Tibial nerve (tissue), 4 donors: ENCODE measurements around the gene RHBDL1. TPM values are rescaled to one million over a fixed set of nuclear protein-coding genes. Genes with fewer than 3 reads are reported as not detected.

Experiments
- DNase-seq, 2 donors: peaks; one replicate each; pipeline ENCODE4 v3.0.0-alpha.2; 2019; ENCODE audit warnings: low spot score in 2 of 2
- H3K27ac ChIP-seq, 4 donors: fragments of 200-600 bp; sonication (generic) in 3 of 4; one replicate each; pipeline ENCODE4 v1.5.1; 2017 to 2019; ENCODE audit warnings: mild to moderate bottlenecking in 1 of 4
- H3K27me3 ChIP-seq, 2 donors: fragments of 200-600 bp; sonication (generic) in 1 of 2; one replicate each; pipeline versions ENCODE4 v1.5.1 to v1.6.0; 2017 to 2019
- H3K36me3 ChIP-seq, 3 donors: fragments of 200-600 bp; sonication (generic); one replicate each; pipeline ENCODE4 v1.5.1; 2018 to 2019
- H3K4me1 ChIP-seq, 4 donors: fragments of 200-600 bp; sonication (generic) in 3 of 4; one replicate each; pipeline ENCODE4 v1.5.1; 2017 to 2019
- H3K4me3 ChIP-seq, 4 donors: fragments of 200-600 bp; sonication (generic) in 3 of 4; one replicate each; pipeline ENCODE4 v1.5.1; 2017 to 2019; ENCODE audit warnings: mild to moderate bottlenecking in 1 of 4, moderate library complexity in 1 of 4
- H3K9me3 ChIP-seq, 4 donors: fragments of 200-600 bp; sonication (generic) in 3 of 4; one replicate each; pipeline ENCODE4 v1.5.1; 2017 to 2019
- EP300 ChIP-seq, 2 donors: sonication (generic); formaldehyde crosslinking; IDR thresholded peaks; one replicate each; pipeline ENCODE4 v1.6.1; 2017; ENCODE audit warnings: antibody characterized with exemption in 2 of 2, mild to moderate bottlenecking in 1 of 2
- POLR2A ChIP-seq, 2 donors: fragments of 450-650 bp; IDR thresholded peaks; one replicate each; pipeline ENCODE4 v1.6.1; 2017; ENCODE audit warnings: antibody characterized with exemption in 2 of 2, mild to moderate bottlenecking in 2 of 2, moderate library complexity in 2 of 2
- WGBS, 2 donors: methylation state at CpG; one replicate each; pipeline ENCODE4 v1.1.5; 2018; 5-methylcytosine and 5-hydroxymethylcytosine counted together
- total RNA-seq, 4 donors: library from RNA; depleted of rRNA; stranded (reverse); fragments of >200 nt; gene quantifications; one replicate each; pipeline ENCODE4 v1.1.0, GENCODE V29; 2016
- TF ChIP-seq, protein P1 (sequence below), 5 experiments: fragments of 200-600 bp in 3 of 5; fragments of 450-650 bp in 2 of 5; sonication (generic) in 3 of 5; IDR thresholded peaks; one replicate each; pipeline ENCODE4 v1.5.1; 2016 to 2019; ENCODE audit warnings: antibody characterized with exemption in 5 of 5, mild to moderate bottlenecking in 3 of 5, moderate library complexity in 2 of 5

Gene RHBDL1
- total RNA-seq, 4 donors from 2014 or later = 0.90 to 3.5 (median 1.9) TPM

DNA sequence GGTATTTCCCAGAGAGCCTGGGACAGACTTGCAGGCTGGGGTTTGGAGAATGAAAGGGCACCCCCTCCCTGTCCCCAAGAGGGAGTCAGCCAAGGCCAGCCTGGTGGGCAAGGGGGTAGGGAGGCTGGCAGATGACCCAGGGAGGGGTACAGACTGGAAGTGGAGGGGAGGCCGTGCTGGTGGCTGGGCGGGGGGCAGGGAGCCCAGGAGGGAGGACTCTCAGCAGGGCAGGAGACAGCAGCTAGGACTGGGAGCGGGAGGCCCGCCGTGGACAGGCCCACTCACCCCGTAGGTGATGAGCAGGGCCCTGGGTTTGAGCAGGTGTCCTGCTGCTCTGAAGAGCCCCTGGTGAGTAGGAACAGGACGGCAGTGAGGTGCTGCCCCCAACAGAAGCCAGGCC is 40.5 kb upstream of the RHBDL1 start:
- Histone ChIP-seq H3K9me3 (no peaks in the 10 kb centered on the region), H3K4me1 (peaks cover 0 to 48% (median 33%) of the 10 kb centered on the region in 4 donors), H3K36me3 (peaks cover 0 to 28% (median 4%) of the 10 kb centered on the region in 3 donors), H3K27me3 (no peaks in the 10 kb centered on the region), H3K27ac (peak overlapping the region in 2 of 4 donors; percentile 92 to 100), H3K4me3 (peak overlapping the region in 3 of 4 donors; percentile 90 to 94 (median 91))
- TF ChIP-seq, protein P1, sequence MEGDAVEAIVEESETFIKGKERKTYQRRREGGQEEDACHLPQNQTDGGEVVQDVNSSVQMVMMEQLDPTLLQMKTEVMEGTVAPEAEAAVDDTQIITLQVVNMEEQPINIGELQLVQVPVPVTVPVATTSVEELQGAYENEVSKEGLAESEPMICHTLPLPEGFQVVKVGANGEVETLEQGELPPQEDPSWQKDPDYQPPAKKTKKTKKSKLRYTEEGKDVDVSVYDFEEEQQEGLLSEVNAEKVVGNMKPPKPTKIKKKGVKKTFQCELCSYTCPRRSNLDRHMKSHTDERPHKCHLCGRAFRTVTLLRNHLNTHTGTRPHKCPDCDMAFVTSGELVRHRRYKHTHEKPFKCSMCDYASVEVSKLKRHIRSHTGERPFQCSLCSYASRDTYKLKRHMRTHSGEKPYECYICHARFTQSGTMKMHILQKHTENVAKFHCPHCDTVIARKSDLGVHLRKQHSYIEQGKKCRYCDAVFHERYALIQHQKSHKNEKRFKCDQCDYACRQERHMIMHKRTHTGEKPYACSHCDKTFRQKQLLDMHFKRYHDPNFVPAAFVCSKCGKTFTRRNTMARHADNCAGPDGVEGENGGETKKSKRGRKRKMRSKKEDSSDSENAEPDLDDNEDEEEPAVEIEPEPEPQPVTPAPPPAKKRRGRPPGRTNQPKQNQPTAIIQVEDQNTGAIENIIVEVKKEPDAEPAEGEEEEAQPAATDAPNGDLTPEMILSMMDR (IDR thresholded peaks at IDR 0.05) = no peak
- TF ChIP-seq EP300 (IDR thresholded peaks at IDR 0.05) (no peak), POLR2A (IDR thresholded peaks at IDR 0.05) (no peak)
- no peak for DNase-seq
- 81 to 92% methylated on average over 6 to 7 of the region's 7 CpGs for WGBS, 2 donors

- 2 to 22% methylated on average over 9 to 21 of the region's 55 CpGs for WGBS, 2 donors
- Histone ChIP-seq H3K27ac (peak overlapping the region; percentile 92 to 100 (median 96)), H3K36me3 (peaks cover 0 to 28% (median 4%) of the 10 kb centered on the region in 3 donors), H3K4me1 (peaks cover 0 to 41% (median 26%) of the 10 kb centered on the region in 4 donors), H3K4me3 (peak overlapping the region; percentile 63 to 94 (median 90)), H3K27me3 (no peaks in the 10 kb centered on the region), H3K9me3 (no peaks in the 10 kb centered on the region)
- TF ChIP-seq, protein P1 (IDR thresholded peaks at IDR 0.05) = no peak
- TF ChIP-seq POLR2A (IDR thresholded peaks at IDR 0.05) = no peak
- no peak for TF ChIP-seq EP300 (IDR thresholded peaks at IDR 0.05)
- DNase-seq = no peak
Measured at GRCh38 chr16:635573-636205, 39.8 kb upstream of the RHBDL1 start.

GRCh38 chr16:636206-637080 is 39.0 kb upstream of the RHBDL1 start, which contains the start of gene METTL26:
TSS of gene METTL26 (minus strand) at chr16:636305. CDS start at chr16:636290, 15 bp downstream.
- Histone ChIP-seq H3K36me3 (peaks cover 0 to 28% (median 4%) of the 10 kb centered on the region in 3 donors), H3K27me3 (no peaks in the 10 kb centered on the region), H3K27ac (peak within 1 kb of the TSS; percentile 92 to 100 (median 96)), H3K4me1 (peaks cover 0 to 39% (median 19%) of the 10 kb centered on the region in 4 donors), H3K9me3 (no peaks in the 10 kb centered on the region), H3K4me3 (peak within 1 kb of the TSS; percentile 63 to 94 (median 90))
- TF ChIP-seq, protein P1 (IDR thresholded peaks at IDR 0.05) = peak in 3 of 5 experiments; percentile 6 to 44 (median 34)
- TF ChIP-seq POLR2A (IDR thresholded peaks at IDR 0.05) (peak; percentile 16 to 65), EP300 (IDR thresholded peaks at IDR 0.05) (peak; percentile 71 to 80)
- 0% methylated on average over 23 to 49 of the region's 91 CpGs for WGBS, 2 donors
- DNase-seq = peak; percentile 94 to 96

DNA sequence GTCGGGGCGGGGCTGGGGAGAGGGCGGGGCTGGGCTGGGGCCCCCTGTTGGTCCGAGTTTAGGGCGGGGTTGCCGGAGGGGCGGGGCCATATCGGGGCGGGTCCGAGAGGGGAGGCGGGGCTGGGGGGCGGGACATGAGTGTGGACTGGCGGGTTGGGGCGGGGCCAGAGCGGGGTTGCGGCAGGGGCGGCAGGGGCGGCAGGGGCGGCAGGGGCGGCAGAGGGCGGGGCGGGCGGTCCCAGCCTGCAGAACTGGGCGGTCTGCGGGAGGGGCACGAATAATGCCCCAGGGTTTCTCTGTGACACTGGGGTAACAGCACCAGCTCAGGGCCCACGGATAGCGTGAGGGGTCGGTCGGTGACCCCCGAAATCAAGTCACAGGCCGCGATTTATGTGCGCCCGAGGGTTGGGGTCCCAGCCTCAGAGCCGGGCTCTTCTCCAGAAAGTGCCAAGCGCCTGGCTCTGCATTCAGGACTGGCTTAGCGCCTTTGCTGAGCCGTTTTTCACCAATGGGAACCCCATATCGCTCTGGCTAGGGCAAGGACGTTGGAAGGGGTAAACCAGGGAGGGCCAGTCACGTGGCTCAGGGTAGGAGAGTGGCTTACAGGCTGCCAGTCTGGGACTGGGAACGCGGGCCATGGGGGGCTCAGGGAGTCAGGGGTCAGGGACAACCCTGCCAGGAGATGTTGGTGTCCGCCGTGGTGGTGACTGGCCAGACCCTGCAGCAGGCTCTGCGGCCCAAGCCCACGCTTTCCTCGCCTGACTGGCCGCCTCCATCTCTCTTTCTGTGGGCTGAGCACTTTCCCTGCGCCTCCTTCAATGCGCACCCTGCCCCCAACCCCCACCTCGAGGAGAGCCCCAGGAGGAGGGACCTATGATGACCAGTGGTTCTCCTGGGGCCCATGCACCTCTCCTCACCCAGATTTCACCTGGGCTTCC is 38.1 kb upstream of the RHBDL1 start:
- Histone ChIP-seq H3K4me1 (peaks cover 0 to 38% (median 20%) of the 10 kb centered on the region in 4 donors), H3K27me3 (no peaks in the 10 kb centered on the region), H3K9me3 (no peaks in the 10 kb centered on the region), H3K27ac (peak overlapping the region; percentile 92 to 100 (median 96)), H3K36me3 (peaks cover 0 to 24% (median 4%) of the 10 kb centered on the region in 3 donors), H3K4me3 (peak overlapping the region; percentile 63 to 94 (median 90))
- WGBS, 2 donors = 22 to 28% methylated on average over 26 to 31 of the region's 53 CpGs
- DNase-seq = peak; percentile 89
- TF ChIP-seq POLR2A (IDR thresholded peaks at IDR 0.05) (no peak), EP300 (IDR thresholded peaks at IDR 0.05) (no peak)
- TF ChIP-seq, protein P1 (IDR thresholded peaks at IDR 0.05) = no peak
